SK-N-SH (cell line): ENCODE measurements around the gene CPB1. TPM values are rescaled to one million over a fixed set of nuclear protein-coding genes. Genes with fewer than 3 reads are reported as not detected.
"Not testable (repeated sequence)": the region's sequence is repeated elsewhere in the genome, so short reads cannot be mapped to it uniquely, and the experiment has no call there.

Source experiments
- CTCF ChIA-PET: fragments of 300-600, 350-600 bp; formaldehyde crosslinking; extraction: SDS; loops from one replicate; lab custom pipeline; 2021; lab: Yijun Ruan, JAX
- POLR2A ChIA-PET: fragments of 350-600 bp; sonication (Branson Sonifier 250); formaldehyde crosslinking; extraction: SDS; loops from one replicate; lab custom pipeline; 2020; ENCODE audit warnings: antibody characterized with exemption, inconsistent platforms; lab: Yijun Ruan, JAX
- DNase-seq: peaks from one replicate; pipeline ENCODE4 v3.0.0; 2012
- H2AFZ ChIP-seq: fragments of 200-600 bp; sonication (generic); 2 replicates; pipeline ENCODE4 v1.8.1; 2016; ENCODE audit warnings: antibody characterized with exemption, mild to moderate bottlenecking, low read depth
- H3F3A ChIP-seq: fragments of 200-600 bp; sonication (generic); replicated peaks from 2 replicates; pipeline ENCODE3; 2016; ENCODE audit warnings: antibody characterized with exemption, mild to moderate bottlenecking; ENCODE audit not compliant: insufficient read depth
- H3K27ac ChIP-seq, 2 experiments: fragments of 200-500 bp in 1 of 2; fragments of 200-600 bp in 1 of 2; sonication (Bioruptor generic) in 1 of 2; sonication (generic), shearing (Covaris generic) in 1 of 2; 2 replicates each; pipeline versions ENCODE4 v1.5.1 to v1.6.1; 2014 to 2016; ENCODE audit warnings: low read depth in 2 of 2, inconsistent platforms in 1 of 2, low read length in 1 of 2, mild to moderate bottlenecking in 1 of 2, mixed read lengths in 1 of 2
- H3K27me3 ChIP-seq: fragments of 200-600 bp; sonication (generic), shearing (Covaris generic); 2 replicates; pipeline ENCODE4 v1.6.1; 2016; ENCODE audit warnings: mixed run types; ENCODE audit not compliant: insufficient read depth
- H3K36me3 ChIP-seq, 2 experiments: fragments of 200-500 bp in 1 of 2; fragments of 200-600 bp in 1 of 2; sonication (Bioruptor generic) in 1 of 2; sonication (generic) in 1 of 2; replicated peaks in 1 of 2; 2 replicates each; pipeline versions ENCODE3 to v1.5.1; 2014 to 2016; ENCODE audit warnings: low read length in 1 of 2, mild to moderate bottlenecking in 1 of 2; ENCODE audit not compliant: insufficient read depth in 2 of 2, control insufficient read depth in 1 of 2
- H3K4me1 ChIP-seq, 2 experiments: fragments of 200-500 bp in 1 of 2; fragments of 200-600 bp in 1 of 2; sonication (Bioruptor generic) in 1 of 2; sonication (generic), shearing (Covaris generic) in 1 of 2; 2 replicates each; pipeline versions ENCODE4 v1.5.1 to v1.6.1; 2014 to 2016; ENCODE audit warnings: low read depth in 1 of 2, low read length in 1 of 2, mixed run types in 1 of 2; ENCODE audit not compliant: insufficient read depth in 2 of 2, control insufficient read depth in 1 of 2
- H3K4me2 ChIP-seq: fragments of 200-600 bp; sonication (generic), shearing (Covaris generic); 2 replicates; pipeline ENCODE4 v1.6.1; 2017; ENCODE audit warnings: mixed run types
- H3K4me3 ChIP-seq, 2 experiments: fragments of 200-500 bp in 1 of 2; fragments of 200-600 bp in 1 of 2; sonication (Bioruptor generic) in 1 of 2; sonication (generic), shearing (Covaris generic) in 1 of 2; 2 replicates each; pipeline versions ENCODE4 v1.5.1 to v1.8.1; 2014 to 2016; ENCODE audit warnings: low read depth in 2 of 2, inconsistent platforms in 1 of 2, low read length in 1 of 2, mild to moderate bottlenecking in 1 of 2, mixed read lengths in 1 of 2, moderate library complexity in 1 of 2
- H3K79me2 ChIP-seq: fragments of 200-600 bp; sonication (generic); 2 replicates; pipeline ENCODE4 v1.8.1; 2017; ENCODE audit warnings: mild to moderate bottlenecking; ENCODE audit not compliant: insufficient read depth
- H3K9ac ChIP-seq: fragments of 200-600 bp; sonication (generic); 2 replicates; pipeline ENCODE4 v1.6.1; 2017; ENCODE audit warnings: mixed run types
- H3K9me2 ChIP-seq: fragments of 200-600 bp; sonication (generic); 2 replicates; pipeline ENCODE4 v1.6.1; 2017; ENCODE audit warnings: mixed run types
- H3K9me3 ChIP-seq: fragments of 200-600 bp; sonication (generic); 2 replicates; pipeline ENCODE4 v1.6.1; 2017; ENCODE audit warnings: mixed run types, mild to moderate bottlenecking, moderate library complexity
- H4K20me1 ChIP-seq: fragments of 200-600 bp; sonication (generic); 2 replicates; pipeline ENCODE4 v1.6.1; 2017; ENCODE audit warnings: mild to moderate bottlenecking, mixed run types; ENCODE audit not compliant: insufficient read depth
- CHD2 ChIP-seq: fragments of 150-350 bp; IDR thresholded peaks from 2 replicates; pipeline ENCODE4 v1.6.1; 2018; ENCODE audit warnings: low read length; ENCODE audit not compliant: partially characterized antibody
- EZH2phosphoT487 ChIP-seq: fragments of 200-600 bp; sonication (generic); IDR thresholded peaks from 2 replicates; pipeline ENCODE4 v1.6.1; 2017; ENCODE audit warnings: low read depth, mixed run types, mild to moderate bottlenecking, antibody characterized with exemption, moderate library complexity, borderline replicate concordance
- FOSL2 ChIP-seq: IDR thresholded peaks from 2 replicates; pipeline ENCODE4 v1.4.0; 2012; ENCODE audit warnings: low read depth, mild to moderate bottlenecking, moderate library complexity, borderline replicate concordance
- GABPA ChIP-seq: IDR thresholded peaks from 2 replicates; pipeline ENCODE4 v1.4.0; 2012; ENCODE audit warnings: low read depth, mild to moderate bottlenecking
- GATA2 ChIP-seq: sonication (generic); formaldehyde crosslinking; IDR thresholded peaks from 2 replicates; pipeline ENCODE4 v1.5.0; 2020; ENCODE audit warnings: mild to moderate bottlenecking, missing genetic modification reagents
- IRF3 ChIP-seq: fragments of 150-350 bp; IDR thresholded peaks from 2 replicates; pipeline ENCODE4 v1.6.1; 2016; ENCODE audit warnings: mild to moderate bottlenecking, low read depth, low read length
- MAX ChIP-seq: IDR thresholded peaks from 2 replicates; pipeline ENCODE4 v1.4.0; 2012; ENCODE audit warnings: low read depth
- MEF2A ChIP-seq: IDR thresholded peaks from 2 replicates; pipeline ENCODE4 v1.4.0; 2012; ENCODE audit warnings: low read depth, borderline replicate concordance
- MXI1 ChIP-seq: IDR thresholded peaks from 2 replicates; pipeline ENCODE4 v1.6.1; 2012; ENCODE audit warnings: mild to moderate bottlenecking, low read depth, low read length, improper control_type of control experiment
- PBX3 ChIP-seq: IDR thresholded peaks from 2 replicates; pipeline ENCODE4; 2012
- POLR2AphosphoS5 ChIP-seq: IDR thresholded peaks from 2 replicates; pipeline ENCODE4 v1.6.1; 2012; ENCODE audit warnings: low read depth, low read length
- RFX5 ChIP-seq: IDR thresholded peaks from 2 replicates; pipeline ENCODE4 v1.6.1; 2012; ENCODE audit warnings: mild to moderate bottlenecking, improper control_type of control experiment, low read length
- SIN3A ChIP-seq: IDR thresholded peaks from 2 replicates; pipeline ENCODE4 v1.6.1; 2012; ENCODE audit warnings: low read depth, mild to moderate bottlenecking, low read length, moderate library complexity, borderline replicate concordance
- TAF1 ChIP-seq: IDR thresholded peaks from 2 replicates; pipeline ENCODE4 v1.6.1; 2012; ENCODE audit warnings: low read depth, mild to moderate bottlenecking, low read length, moderate library complexity, borderline replicate concordance
- TCF12 ChIP-seq: IDR thresholded peaks from 2 replicates; pipeline ENCODE4 v1.4.0; 2012
- TEAD4 ChIP-seq: IDR thresholded peaks from 2 replicates; pipeline ENCODE4 v1.4.0; 2012; ENCODE audit warnings: mild to moderate bottlenecking, borderline replicate concordance; ENCODE audit not compliant: insufficient read depth
- USF2 ChIP-seq: fragments of 150-350 bp; IDR thresholded peaks from 2 replicates; pipeline ENCODE4 v1.6.1; 2017; ENCODE audit warnings: antibody characterized with exemption, low read length, low read depth, borderline replicate concordance
- YY1 ChIP-seq: IDR thresholded peaks from 2 replicates; pipeline ENCODE4 v1.4.0; 2012; ENCODE audit warnings: low read depth, mild to moderate bottlenecking
- WGBS: methylation state at CpG from one replicate; pipeline ENCODE4 v1.1.6; 2017; ENCODE audit warnings: low lambda C conversion rate; 5-methylcytosine and 5-hydroxymethylcytosine counted together
- polyA plus RNA-seq, 3 experiments: library from polyadenylated mRNA; depleted of rRNA; stranded (reverse); fragments of >200 nt; gene quantifications; 2 replicates each; pipeline ENCODE4 v1.2.3, GENCODE V29; 2012

The CPB1 gene
- 0.26 TPM in 1 of 2 replicates, not detected in the other for polyA plus RNA-seq (2012; rRNA removed)
- 0.01 TPM in 1 of 2 replicates, not detected in the other for polyA plus RNA-seq (2012; cell fraction: cytosol; rRNA removed)
- not detected in 2 replicates for polyA plus RNA-seq (2012; cell fraction: nucleus; rRNA removed)

GRCh38 chr3:148827585-148827984, at the start of gene CPB1:
TSS of gene CPB1 (plus strand) at chr3:148827811. CDS start at chr3:148827824, 13 bp downstream.
- no peaks in the 10 kb centered on the region for H4K20me1 ChIP-seq
- H3K36me3 ChIP-seq: no peaks in the 10 kb centered on the region
- no peak for DNase-seq
- H3K79me2 ChIP-seq: no peaks in the 10 kb centered on the region
- no peaks in the 10 kb centered on the region for H3K9me2 ChIP-seq
- ChIA-PET POLR2A (no interaction called here), CTCF (no interaction called here)
- no peaks in the 10 kb centered on the region for H3K9me3 ChIP-seq
- H3K4me2 ChIP-seq: no peak within 1 kb of the TSS
- no peak within 1 kb of the TSS for H3K27ac ChIP-seq
- H3K4me3 ChIP-seq: no peak within 1 kb of the TSS
- no peaks in the 10 kb centered on the region for H3K27me3 ChIP-seq
- no peaks in the 10 kb centered on the region for H3F3A ChIP-seq
- no peaks in the 10 kb centered on the region for H3K4me1 ChIP-seq
- no peak for TF ChIP-seq EZH2phosphoT487
- H3K9ac ChIP-seq: no peak within 1 kb of the TSS
- no peak within 1 kb of the TSS for H2AFZ ChIP-seq

- DNase-seq: no peak
- ChIA-PET POLR2A (no interaction called here), CTCF (no interaction called here)
- H2AFZ ChIP-seq: no peak overlapping the region
- no peaks in the 10 kb centered on the region for H4K20me1 ChIP-seq
- H3K9me3 ChIP-seq: no peaks in the 10 kb centered on the region
- no peaks in the 10 kb centered on the region for H3K4me1 ChIP-seq
- no peaks in the 10 kb centered on the region for H3K36me3 ChIP-seq
- H3K4me2 ChIP-seq: no peak overlapping the region
- WGBS: 68% methylated on average over 3 of the region's 3 CpGs
- TF ChIP-seq GABPA: no peak
- no peak for TF ChIP-seq PBX3
- TF ChIP-seq RFX5: no peak
- no peak for TF ChIP-seq IRF3
- TF ChIP-seq USF2: no peak
- no peak for TF ChIP-seq MAX
- TF ChIP-seq FOSL2: no peak
- no peak for TF ChIP-seq YY1
- no peak for TF ChIP-seq TCF12
- no peak for TF ChIP-seq GATA2 (CRISPR knock-in tag)
- TF ChIP-seq MXI1: no peak
- no peak for TF ChIP-seq TEAD4
- TF ChIP-seq TAF1: no peak
- TF ChIP-seq MEF2A: no peak
- no peak for TF ChIP-seq POLR2AphosphoS5
- TF ChIP-seq SIN3A: no peak
- no peak for TF ChIP-seq CHD2
- TF ChIP-seq, all 33 proteins: peak for 0
- H3K27me3 ChIP-seq: no peaks in the 10 kb centered on the region
- no peak overlapping the region for H3K9ac ChIP-seq
- no peak overlapping the region for H3K27ac ChIP-seq
- H3K9me2 ChIP-seq: no peaks in the 10 kb centered on the region
- no peaks in the 10 kb centered on the region for H3K79me2 ChIP-seq
- no peaks in the 10 kb centered on the region for H3F3A ChIP-seq
- no peak overlapping the region for H3K4me3 ChIP-seq
Measured at GRCh38 chr3:148778926-148779325, 48.7 kb upstream of the CPB1 start.

GRCh38 chr3:148785026-148785425, 42.6 kb upstream of the CPB1 start:
- H3K27me3 ChIP-seq, DNase-seq, H3K9ac ChIP-seq, H3K36me3 ChIP-seq, H3K9me2 ChIP-seq, H3K4me2 ChIP-seq, H2AFZ ChIP-seq, H4K20me1 ChIP-seq, H3K79me2 ChIP-seq, POLR2A ChIA-PET, H3K9me3 ChIP-seq, H3K27ac ChIP-seq, H3F3A ChIP-seq, H3K4me3 ChIP-seq, H3K4me1 ChIP-seq: not testable (repeated sequence)
- 65% methylated on average over 6 of the region's 6 CpGs for WGBS
- CTCF ChIA-PET: interaction anchor here (2.1 kb wide), 1 partner anchor 58 kb away, joined by 5 read pairs; no protein-coding TSS in a partner anchor
